HS-27A (cell line): ENCODE measurements around the gene STIM1.

Source experiments
- DNase-seq: peaks from one replicate; pipeline ENCODE4 v3.0.0-alpha.2; 2012; ENCODE audit warnings: low read depth, missing footprints

The STIM1 gene

DNA sequence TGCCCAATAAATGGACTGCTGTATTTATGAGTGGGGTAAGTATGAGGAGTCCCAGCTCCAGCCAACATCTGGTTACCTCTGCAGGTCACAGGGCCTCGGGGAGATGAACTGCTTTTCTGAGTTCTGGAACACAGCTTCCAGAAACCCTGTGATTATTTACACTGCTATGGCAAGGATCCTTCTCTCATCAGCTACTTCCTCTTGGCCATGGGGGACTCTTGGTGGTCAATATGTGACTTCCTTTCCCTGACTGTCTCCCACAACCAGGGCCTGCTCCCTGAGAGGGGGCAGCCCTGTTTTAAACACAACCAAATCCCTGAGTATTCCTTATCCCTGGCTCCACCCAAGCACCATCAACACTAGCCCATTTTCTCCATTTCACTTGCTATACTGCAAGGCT lies 24.7 kb upstream of the STIM1 start:
- no peak for DNase-seq

DNA sequence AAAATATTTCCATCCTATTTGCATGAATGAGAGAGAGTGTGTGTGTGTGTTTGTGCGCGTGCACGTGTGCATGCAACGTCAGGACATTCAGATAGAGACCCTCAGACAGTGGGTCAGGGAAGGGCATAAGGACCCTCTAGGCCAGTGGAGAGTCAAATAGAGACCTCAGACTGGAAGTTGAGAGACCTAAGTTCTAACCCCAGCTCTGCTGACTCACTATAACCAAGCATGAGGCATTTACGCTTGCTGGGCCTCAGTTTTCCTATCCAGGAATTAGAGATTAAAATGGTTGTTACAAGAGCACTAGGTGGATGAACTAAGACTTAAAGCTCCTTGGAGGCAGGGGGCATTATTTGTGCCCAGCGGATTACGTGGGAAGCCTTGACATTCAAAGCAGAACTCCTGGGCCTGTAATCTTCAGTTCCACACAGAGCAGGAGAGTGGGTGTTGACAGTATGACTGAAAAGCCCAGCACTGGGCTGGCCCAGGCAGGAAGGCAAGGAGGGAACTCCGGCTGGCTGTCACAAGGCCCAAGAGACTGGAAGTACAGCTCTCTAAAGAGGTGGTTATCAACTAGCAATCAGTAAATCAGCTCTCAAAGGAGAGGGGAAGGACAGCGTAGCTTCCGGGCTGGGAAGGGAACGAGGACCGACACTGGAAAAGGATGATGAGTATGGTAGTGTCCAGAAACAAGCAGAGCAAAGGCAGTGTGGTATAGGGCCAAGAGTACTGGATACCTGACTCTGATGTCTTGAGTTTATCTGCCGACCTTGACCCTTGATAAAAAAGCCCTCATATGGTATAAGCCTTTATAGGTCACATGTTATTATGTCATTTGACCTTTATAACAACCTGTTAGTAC lies 23.9 kb upstream of the STIM1 start:
- DNase-seq = no peak

DNA sequence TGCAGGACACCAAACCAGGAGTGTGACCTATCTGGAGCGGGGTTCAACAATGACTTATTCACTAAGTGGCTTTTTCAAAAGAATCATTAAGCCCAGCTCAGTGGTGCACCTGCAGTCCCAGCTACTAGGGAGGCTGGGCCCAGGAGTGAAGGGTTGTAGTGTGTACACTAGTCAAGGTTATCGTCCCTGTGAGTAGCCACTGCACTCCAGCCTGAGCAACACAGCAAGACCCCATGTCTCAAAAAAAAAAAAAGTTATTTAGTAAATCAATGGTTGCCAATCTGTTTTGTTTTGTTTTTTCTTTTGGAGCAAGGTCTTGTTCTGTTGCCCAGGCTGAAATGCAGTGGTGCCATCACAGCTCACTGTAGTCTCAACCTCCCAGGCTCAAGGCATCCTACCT lies 22.6 kb upstream of the STIM1 start:
- no peak for DNase-seq

DNA sequence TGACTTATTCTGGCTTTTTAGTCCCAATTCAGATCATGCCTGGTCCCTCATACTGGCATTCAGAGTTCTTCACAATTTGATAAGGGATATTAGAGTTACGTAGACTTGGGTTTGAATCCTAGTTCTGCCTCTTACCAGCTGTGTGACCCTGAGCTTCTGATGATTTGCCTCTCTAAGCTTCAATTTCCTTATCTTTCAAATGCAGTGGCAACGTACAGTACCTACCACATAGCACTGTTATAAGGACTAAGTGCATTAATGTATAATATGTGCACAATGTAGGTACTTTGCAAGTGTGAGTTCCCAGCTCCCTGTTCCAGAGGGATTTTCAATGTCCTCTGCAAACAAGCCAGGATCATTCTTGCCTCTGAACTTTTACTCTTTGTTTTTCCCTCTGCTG lies 22.0 kb upstream of the STIM1 start:
- DNase-seq = no peak

DNA sequence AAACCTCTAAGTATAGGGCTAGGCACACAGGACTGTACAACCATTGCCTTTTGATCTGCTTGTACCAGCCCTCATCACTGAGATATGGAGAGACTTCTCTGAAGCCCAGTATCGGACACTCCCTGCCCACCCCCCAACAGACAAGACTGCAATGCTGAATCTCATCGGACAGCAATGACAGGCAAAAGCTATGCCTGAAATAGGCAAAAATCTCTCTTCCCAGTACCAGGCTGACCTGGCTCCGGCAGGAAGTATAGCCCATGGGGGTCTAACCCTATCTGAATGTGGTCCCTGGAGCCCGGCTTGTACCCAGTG lies 21.2 kb upstream of the STIM1 start:
- DNase-seq = no peak

DNA sequence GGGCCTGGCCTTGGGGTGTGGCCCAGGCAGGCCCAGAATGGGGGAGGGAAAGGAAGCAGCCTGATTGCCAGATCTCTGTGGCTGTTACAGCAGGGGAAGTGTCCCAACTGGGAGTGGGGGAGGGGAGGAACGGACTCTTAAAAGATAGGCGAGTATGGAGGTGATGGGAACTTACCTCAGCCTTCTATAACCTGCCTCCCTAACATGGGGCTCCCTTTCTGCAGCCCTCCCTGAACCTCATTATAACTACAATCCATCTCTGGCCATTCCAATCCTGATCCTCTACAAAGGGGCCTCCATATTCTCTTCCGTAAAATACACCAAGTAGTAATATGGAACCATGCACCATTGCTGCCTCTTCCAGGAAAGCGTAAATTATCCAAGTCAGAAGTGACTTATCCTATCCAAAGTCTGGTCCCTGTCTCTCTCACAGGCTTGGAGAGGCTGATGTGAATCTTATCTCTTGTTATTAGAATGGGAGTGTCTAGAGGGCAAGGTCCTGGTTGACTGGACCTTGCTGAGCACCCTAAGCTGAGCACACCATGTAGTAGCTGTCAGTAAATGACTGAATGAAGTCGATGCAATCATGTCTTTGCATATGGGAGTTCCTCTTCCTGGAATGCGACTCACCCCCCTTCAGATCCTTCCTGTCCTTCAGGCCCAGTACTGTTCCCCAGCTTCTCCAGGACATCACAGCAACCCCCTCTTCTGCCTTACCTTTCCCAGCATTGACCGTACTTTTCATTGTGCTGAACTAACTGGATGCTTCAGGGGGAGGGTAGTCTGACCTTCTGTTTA lies 20.6 kb upstream of the STIM1 start:
- DNase-seq = no peak

DNA sequence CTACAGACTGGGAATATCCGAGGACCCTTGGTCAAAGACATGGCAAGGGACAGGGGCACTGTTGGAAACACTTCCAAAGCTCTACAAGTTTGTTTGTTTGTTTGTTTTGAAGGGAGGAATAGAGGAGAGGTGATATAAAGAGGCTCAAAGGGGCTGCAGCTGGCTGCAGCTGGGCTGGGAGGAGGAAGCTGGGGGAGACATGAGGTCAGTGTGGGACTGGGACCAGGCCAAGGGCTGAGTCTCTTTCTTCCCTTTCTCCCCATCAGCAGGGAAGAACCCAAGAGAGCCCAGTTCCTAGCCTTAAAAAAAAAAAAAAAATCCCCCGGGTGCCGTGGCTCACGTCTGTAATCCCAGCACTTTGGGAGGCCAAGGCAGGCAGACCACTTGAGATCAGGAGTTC lies 19.7 kb upstream of the STIM1 start:
- no peak for DNase-seq

DNA sequence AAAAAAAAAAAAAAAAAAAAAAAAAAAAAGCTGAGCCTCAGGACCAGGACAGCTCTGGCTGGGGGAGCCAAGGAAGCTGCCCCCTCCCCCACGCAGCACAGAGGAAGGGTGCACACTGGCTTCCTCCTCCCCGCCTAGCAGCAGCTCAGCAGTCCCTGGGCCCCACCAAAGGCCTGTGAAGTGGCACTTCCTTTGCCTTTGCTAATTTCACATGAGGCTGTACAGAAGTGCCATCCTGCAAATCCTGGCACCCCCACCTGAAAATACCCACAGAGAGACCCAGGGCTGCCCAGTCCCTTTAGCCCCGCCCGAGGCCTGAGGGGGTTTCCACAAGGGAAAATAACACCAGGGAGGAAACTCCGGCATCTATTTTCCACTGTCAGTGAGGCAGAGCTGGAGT lies 18.6 kb upstream of the STIM1 start:
- no peak for DNase-seq

DNA sequence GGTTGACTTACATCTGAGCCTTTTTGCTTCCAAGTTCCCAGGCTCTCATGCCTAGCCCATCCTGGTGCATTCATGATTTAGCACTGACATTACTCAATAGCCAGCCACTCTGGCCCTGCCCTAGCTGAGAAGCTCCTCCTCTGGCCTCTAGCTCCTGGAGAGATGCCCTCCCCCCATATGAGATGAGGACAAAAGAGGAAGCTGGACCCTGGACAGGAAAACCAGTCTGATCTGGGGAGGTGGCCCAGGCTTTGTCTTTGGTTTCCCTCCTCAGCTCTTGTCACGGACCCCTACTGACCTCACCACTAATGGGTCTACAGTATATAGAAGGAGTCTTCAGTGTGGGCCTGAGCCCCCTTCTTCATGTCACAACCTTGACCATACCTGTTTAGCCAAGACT lies 17.7 kb upstream of the STIM1 start:
- no peak for DNase-seq

DNA sequence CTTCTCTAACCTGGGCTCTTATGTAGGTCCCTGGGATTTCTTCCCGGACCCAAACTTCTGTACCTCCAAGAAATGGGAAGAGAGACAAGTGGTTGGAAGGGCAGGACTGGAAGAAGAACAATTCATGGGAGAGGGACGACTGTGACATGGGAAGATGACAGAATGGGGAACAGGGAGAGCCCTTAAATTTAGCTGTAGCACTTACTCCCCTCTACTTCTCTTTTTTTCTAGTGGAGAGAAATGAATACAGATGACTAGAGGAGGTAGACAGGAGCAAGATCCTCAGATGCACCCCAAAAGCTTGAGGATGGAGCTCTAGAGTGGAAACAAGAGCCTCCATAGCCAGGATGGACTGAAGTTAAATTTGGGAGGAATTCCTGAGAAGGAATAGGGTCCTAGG lies 17.0 kb upstream of the STIM1 start:
- DNase-seq = no peak

DNA sequence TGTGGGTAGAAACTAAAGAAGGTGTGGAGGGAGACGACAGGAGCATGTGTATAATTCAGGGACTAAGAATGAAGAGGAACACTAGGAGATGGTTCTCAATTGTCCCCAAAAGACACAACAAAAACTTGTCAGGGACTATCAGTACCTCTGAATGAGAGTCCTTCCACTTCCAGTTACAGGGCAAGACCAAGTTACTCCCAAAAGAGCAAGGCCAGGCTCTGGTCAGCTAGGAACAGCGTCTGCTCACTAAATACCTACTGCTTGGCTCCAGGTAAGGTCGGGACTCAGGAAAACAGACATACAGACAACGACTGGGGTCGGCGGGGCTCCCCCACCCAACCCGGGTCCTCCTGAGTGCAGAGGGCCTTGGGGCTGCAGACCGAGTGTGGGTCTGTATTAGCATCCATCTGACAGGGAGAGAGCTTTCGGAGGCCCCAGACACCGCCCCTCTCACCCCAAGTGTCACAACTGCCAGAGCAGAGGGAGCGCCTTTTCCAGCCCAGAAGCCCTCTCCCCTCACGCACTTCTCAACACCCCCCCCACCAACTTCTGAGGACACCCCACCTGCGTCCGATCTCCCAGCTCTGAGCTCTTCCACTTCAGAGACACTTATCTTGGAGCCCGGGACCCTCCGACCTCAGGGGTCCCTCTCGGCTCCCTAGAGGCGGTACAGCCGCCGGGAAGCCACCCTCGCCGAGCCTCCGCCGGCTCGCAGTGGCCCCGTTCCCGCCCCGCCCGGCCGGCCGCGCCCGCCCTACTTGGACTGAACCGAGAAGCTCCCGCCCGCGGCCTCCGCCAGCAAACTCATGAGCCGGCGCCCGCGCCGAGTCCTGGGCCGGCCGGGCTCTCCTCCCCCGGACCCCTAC lies 15.2 kb upstream of the STIM1 start:
- no peak for DNase-seq

DNA sequence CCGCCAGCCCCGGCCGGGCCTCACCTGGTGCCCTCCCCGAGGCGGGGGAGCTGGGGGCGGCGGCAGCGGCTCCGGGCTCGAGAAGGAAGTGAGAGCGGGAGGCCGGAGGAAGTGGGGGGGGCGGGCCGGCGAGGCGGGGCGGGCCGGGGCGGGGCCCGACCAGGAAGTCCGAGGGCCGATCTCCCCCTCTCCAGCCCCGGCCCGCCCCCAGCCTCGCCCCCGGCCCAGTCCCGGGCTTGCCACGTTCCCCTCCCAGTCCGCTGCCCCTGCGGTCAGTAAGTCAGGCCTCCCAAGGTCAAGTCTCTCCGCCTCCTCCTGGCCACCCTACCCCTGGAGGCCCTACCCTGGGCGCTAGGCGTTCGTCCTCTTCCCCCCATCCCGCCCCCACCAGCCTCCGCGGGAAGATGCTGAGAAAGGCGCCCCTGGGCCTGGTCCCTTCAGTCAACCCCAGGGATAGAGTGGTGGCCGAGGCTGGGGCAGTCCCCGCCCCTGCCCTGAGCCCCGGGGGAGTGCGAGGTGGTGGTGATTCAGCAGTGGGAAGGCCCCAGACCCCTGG lies 14.5 kb upstream of the STIM1 start, which contains the start of gene RHOG:
RHOG (minus strand) TSS at position 90 of the 556 bp plus-strand sequence. CDS start 12,821 bp downstream, outside the sequence.
- peak; percentile 51 for DNase-seq

DNA sequence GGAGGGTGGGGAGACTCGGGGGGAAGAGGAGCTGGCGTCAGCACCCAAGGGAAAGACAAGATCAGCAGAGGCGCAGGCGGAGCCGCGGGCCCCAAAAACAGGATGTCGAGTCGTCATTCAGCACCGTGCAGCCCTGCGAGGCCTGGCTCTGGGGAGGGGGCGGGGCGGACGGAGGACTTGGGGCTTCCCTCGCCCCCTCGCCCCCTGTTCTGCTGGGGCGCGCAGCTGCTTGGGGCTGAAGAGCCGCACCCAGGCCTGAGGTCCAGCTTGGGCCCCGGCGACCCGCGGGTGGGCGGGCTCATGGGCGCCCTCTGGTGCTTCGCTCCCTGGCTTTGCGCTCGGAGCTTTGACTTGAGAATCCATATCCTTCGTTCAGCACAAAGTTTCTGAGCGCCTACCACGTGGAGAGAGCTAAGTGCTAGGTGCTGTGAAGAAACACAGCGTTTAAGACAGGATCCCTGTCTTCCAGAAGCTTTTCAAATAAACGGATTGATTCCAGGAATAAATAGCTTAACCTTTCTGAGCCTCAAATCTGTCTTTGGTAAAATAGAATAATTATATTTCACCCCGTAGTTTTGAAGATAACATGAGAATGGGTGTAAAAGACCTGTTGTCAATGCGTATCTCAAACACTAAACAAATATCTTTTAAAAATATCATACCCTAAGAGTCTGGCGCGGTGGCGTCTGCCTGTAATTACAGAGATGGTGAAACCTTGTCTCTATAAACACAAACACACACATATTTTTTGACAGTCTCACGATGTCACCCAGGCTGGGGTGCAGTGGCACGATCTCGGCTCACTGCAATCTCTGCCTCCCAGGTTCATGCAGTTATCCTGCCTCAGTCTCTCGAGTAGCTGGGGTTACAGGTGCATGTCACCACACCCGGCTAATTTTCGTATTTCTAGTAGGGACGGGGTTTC lies 13.8 kb upstream of the STIM1 start:
- no peak for DNase-seq

DNA sequence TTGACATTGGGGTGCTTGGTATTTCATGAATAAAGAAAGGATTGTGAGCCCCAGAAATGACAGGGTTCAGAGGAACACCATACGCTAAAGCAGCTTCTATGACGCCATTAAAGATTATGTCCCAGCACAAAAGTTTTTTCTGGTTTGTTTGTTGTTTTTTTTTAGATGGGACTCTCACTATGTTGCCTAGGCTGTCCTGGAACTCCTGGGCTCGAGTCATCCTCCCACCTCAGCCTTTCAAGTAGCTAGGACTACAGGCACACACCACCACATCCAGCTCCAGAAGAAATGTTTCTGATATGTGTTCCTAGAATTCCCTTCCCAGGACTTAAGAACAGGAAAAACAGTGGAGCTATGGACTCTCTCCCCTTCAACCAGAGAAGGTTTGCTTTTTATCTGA lies 12.1 kb upstream of the STIM1 start:
- no peak for DNase-seq

DNA sequence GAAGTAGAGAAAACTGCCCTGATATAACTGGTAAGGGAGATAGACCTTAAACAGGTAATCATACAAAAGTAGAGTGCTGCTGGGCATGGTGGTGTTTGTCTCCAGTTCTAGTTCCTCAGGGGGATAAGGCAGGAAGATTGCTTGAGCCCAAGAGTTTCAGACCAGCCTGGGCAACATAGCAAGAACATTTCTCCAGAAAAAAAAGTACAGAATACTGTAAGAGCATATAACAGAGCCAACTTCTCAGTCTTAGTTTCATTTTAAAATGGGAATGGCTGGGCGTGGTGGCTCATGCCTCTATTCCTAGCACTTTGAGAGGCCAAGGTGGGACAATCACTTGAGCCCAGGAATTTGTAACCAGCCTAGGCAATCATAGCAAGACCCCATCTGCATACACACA lies 10.2 kb upstream of the STIM1 start:
- no peak for DNase-seq

DNA sequence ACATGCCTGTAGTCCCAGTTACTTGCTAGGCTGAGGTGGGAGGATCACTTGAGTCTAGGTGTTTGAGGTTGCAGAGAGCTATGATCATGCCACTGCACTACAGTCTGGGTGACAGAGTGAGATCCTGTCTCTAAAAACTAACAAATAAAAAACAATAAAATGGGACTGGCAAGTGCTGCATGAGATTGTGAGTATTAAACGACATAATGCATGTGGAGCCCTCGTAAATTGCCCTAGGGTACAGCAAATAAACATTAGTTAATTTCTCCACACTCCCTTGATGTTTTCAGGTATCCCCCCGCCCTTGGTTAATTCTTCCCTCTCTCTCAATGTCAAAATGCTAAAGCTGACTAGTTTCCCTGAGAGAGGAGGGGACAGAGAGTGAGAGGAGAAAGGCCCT lies 9.8 kb upstream of the STIM1 start:
- no peak for DNase-seq

DNA sequence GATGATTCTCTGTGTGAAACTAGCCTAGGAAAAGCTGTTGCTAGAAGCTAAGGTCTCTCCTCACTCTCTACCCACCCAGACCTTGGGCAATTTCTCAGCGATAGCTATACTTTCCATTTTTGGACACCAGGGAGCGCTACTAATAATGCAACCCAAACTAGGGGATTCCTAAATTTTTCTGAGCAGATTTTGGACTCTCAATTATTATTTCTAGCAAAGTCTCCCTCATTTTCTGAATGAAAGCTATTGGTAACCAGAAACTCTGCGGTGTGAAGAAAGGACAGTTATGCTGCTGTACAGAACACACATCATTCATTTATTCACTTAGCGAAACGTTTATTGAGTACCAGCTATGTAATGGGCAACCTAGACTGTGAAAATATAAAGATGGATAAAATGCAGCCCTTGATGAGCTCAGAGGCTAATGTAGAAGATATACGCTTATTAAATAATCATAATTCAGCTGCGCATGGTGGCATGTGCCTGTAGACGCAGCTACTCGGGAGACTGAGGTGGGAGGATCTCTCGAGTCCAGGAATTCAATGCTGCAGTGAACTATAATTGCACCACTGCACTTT lies 6.1 kb upstream of the STIM1 start:
- DNase-seq = no peak

DNA sequence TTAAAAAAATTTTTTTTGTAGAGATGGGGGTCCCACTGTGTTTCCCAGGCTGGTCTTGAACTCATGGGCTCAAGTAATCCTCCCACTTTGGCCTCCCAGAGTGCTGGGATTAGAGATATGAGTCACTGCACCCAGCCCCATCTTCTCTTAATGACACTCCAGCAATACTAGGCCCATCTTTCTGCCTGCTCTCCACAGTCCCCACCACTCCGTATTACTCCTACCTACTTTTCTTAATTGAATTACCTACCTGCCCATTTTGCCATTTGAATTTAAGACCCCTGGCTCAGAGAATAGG lies 2.0 kb upstream of the STIM1 start:
- DNase-seq = no peak

DNA sequence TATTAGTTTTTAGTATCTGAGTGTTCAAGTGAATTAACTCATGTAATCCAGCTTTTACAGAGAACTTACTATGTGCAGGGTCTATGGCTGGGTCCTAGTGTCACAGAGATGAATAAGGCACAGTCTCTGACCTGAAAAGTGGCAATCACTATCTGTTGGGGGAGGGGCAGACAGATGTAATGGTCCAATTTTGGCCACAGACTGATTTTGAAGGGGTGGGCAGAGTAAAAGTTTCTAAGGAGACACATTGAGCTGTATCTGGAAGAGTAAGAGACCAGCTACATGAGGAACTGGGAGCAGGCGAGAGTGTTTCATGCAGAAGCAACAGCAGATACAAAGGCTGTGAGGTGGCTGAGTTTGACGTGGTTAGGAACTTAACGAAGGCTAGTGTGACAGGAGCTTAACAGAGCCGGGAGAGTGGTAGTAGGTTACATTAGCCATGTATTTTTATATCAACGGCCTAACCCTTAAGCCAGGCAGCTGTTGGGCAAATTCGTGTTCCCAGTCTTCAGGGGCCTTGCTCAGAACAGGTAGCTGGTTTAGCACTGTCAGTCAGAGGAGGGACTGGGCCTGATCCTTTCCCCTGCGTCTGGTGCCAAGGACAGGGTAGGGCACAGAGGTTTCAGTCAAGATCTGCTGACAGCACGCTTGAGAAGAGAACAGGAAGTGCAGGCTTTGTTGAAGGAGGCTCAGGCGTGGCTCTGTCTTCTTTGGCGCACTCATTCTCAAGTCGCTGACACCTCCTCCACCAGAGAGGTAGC lies 1.4 kb upstream of the STIM1 start:
- no peak for DNase-seq

DNA sequence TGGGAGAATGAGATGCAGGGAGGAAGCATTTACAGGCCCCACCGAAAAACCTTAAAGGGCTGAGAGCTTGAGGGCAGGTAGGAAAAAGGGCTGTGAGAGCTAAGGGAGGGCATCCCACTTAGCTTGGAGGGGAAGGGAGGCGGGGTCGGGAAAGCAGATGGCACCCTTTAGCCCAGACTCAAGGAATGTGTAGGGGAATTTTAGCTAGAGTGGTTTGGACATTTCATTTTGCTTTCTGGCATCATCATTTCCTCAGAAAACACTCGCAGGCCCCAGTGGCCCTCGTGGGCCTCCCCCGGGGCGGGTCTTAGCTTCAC lies 846 bp upstream of the STIM1 start:
- no peak for DNase-seq
